Chondrocyte (in vitro differentiated cells): ENCODE measurements around the gene MAMLD1. TPM values are rescaled to one million over a fixed set of nuclear protein-coding genes. Genes with fewer than 3 reads are reported as not detected.

ENCODE experiments used
- DNase-seq: peaks from one replicate; pipeline ENCODE4 v3.0.0; 2021; ENCODE audit warnings: mixed read lengths, low spot score
- H3K27ac Mint-ChIP-seq: one replicate; pipeline ENCODE4 v1.8.0; 2021; ENCODE audit warnings: mild to moderate bottlenecking, moderate library complexity, mixed read lengths; ENCODE audit not compliant: unreplicated experiment
- H3K27me3 Mint-ChIP-seq: 2 replicates; pipeline ENCODE4 v1.8.0; 2021; ENCODE audit warnings: low read depth, mixed read lengths
- H3K36me3 Mint-ChIP-seq: 2 replicates; pipeline ENCODE4 v1.8.0; 2021; ENCODE audit warnings: low read depth, mixed read lengths
- H3K4me1 Mint-ChIP-seq: 2 replicates; pipeline ENCODE4 v1.8.0; 2021; ENCODE audit warnings: low read depth, mild to moderate bottlenecking, mixed read lengths
- H3K4me3 Mint-ChIP-seq: one replicate; pipeline ENCODE4 v1.8.0; 2021; ENCODE audit warnings: mild to moderate bottlenecking, moderate library complexity, mixed read lengths; ENCODE audit not compliant: unreplicated experiment
- H3K9me3 Mint-ChIP-seq: 2 replicates; pipeline ENCODE4 v1.8.0; 2021; ENCODE audit warnings: low read depth, mixed read lengths
- CTCF ChIP-seq: fragments of 200-600 bp; sonication (generic); IDR thresholded peaks from 2 replicates; pipeline ENCODE4 v1.5.0; 2021; ENCODE audit warnings: antibody characterized with exemption, mild to moderate bottlenecking, moderate library complexity
- total RNA-seq: library from RNA; stranded (reverse); gene quantifications from 3 replicates; pipeline ENCODE4 v1.2.1, GENCODE V29; 2021

MAMLD1 gene
- total RNA-seq, 1 donor from 2014 or later: 8.8 TPM

GRCh38 chrX:150352581-150352980 lies 10.5 kb upstream of the MAMLD1 start:
- peaks cover 12% of the 10 kb centered on the region for H3K9me3 Mint-ChIP-seq
- H3K4me1 Mint-ChIP-seq: peaks cover 5% of the 10 kb centered on the region
- no peak overlapping the region for H3K4me3 Mint-ChIP-seq
- H3K27ac Mint-ChIP-seq: no peak overlapping the region
- DNase-seq: no peak
- no peak for TF ChIP-seq CTCF
- no peaks in the 10 kb centered on the region for H3K27me3 Mint-ChIP-seq
- H3K36me3 Mint-ChIP-seq: no peaks in the 10 kb centered on the region

- Mint-ChIP-seq H3K9me3 (peaks cover 5% of the 10 kb centered on the region), H3K27ac (no peak overlapping the region)
These were observed 7.2 kb upstream of the MAMLD1 start for GRCh38 chrX:150355913-150356312.

GRCh38 chrX:150357790-150358189 lies 5.3 kb upstream of the MAMLD1 start:
- no peak for TF ChIP-seq CTCF
- DNase-seq: peak; percentile 66
- H3K4me1 Mint-ChIP-seq: peaks cover 4% of the 10 kb centered on the region
- peaks cover 2% of the 10 kb centered on the region for H3K9me3 Mint-ChIP-seq
- H3K27ac Mint-ChIP-seq: no peak overlapping the region
- no peaks in the 10 kb centered on the region for H3K36me3 Mint-ChIP-seq
- no peaks in the 10 kb centered on the region for H3K27me3 Mint-ChIP-seq
- no peak overlapping the region for H3K4me3 Mint-ChIP-seq

More at GRCh38 chrX:150355913-150356312, 7.2 kb upstream of the MAMLD1 start:
- no peak overlapping the region for H3K4me3 Mint-ChIP-seq
- TF ChIP-seq CTCF: no peak
- H3K36me3 Mint-ChIP-seq: no peaks in the 10 kb centered on the region
- H3K4me1 Mint-ChIP-seq: peaks cover 5% of the 10 kb centered on the region
- H3K27me3 Mint-ChIP-seq: no peaks in the 10 kb centered on the region
- DNase-seq: no peak

GRCh38 chrX:150358651-150359050 lies 4.5 kb upstream of the MAMLD1 start:
- Mint-ChIP-seq H3K4me1 (peaks cover 4% of the 10 kb centered on the region), H3K27me3 (no peaks in the 10 kb centered on the region), H3K9me3 (peaks cover 2% of the 10 kb centered on the region), H3K36me3 (no peaks in the 10 kb centered on the region), H3K27ac (no peak overlapping the region), H3K4me3 (no peak overlapping the region)
- no peak for TF ChIP-seq CTCF
- no peak for DNase-seq

GRCh38 chrX:150360331-150360730 lies 2.8 kb upstream of the MAMLD1 start:
- peaks cover 4% of the 10 kb centered on the region for H3K4me1 Mint-ChIP-seq
- no peak for TF ChIP-seq CTCF
- no peak overlapping the region for H3K27ac Mint-ChIP-seq
- peaks cover 1% of the 10 kb centered on the region for H3K9me3 Mint-ChIP-seq
- H3K36me3 Mint-ChIP-seq: no peaks in the 10 kb centered on the region
- no peaks in the 10 kb centered on the region for H3K27me3 Mint-ChIP-seq
- peak; percentile 20 for DNase-seq
- H3K4me3 Mint-ChIP-seq: no peak overlapping the region
